Stomach smooth muscle (tissue), 2 donors: Measurements from ENCODE around the gene CDC14B.

Source experiments
- H3K27ac ChIP-seq: one replicate; pipeline ENCODE4 v1.7.0; 2013; ENCODE audit warnings: mild to moderate bottlenecking, low read length, inconsistent platforms
- H3K27me3 ChIP-seq, 2 donors: one replicate each; pipeline ENCODE4 v1.7.0; 2013; ENCODE audit warnings: low read length in 2 of 2; ENCODE audit not compliant: insufficient read depth in 2 of 2, control insufficient read depth in 1 of 2
- H3K36me3 ChIP-seq, 2 donors: one replicate each; pipeline ENCODE4 v1.7.0; 2013; ENCODE audit warnings: low read length in 2 of 2; ENCODE audit not compliant: control insufficient read depth in 2 of 2, insufficient read depth in 2 of 2
- H3K4me1 ChIP-seq: one replicate; pipeline ENCODE4 v1.7.0; 2013; ENCODE audit warnings: low read length; ENCODE audit not compliant: control insufficient read depth, insufficient read depth
- H3K4me3 ChIP-seq, 2 donors: one replicate each; pipeline ENCODE4 v1.7.0; 2013; ENCODE audit warnings: low read length in 2 of 2
- H3K9ac ChIP-seq, 2 donors: one replicate each; pipeline ENCODE4 v1.7.0; 2013; ENCODE audit warnings: low read length in 2 of 2, mild to moderate bottlenecking in 1 of 2
- H3K9me3 ChIP-seq, 2 donors: one replicate each; pipeline ENCODE4 v1.7.0; 2013; ENCODE audit warnings: low read length in 2 of 2; ENCODE audit not compliant: control insufficient read depth in 2 of 2
- donor health status: healthy.
- donor health status: Pancreatic carcinoma.

The CDC14B gene

DNA sequence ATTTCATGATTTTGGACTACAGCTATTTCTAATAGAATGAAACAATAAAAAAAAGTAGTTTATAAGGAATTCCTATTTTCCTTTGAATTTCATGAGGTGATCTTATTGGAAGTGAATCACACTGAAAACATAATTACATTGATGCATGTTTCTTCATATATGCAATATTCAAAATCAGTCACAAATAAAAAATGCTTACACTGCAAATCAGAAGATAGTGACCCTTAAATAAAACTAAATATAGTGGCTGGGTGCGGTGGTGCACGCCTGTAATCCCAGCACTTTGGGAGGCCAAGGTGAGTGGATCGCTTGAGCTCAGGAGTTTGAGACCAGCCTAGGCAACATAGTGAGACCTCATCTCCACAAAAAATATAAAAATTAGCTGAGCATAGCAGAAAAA lies 79.5 kb downstream of the CDC14B start:
- Histone ChIP-seq H3K36me3 (peaks cover 3 to 9% of the 10 kb centered on the region in 2 donors), H3K4me3 (no peak overlapping the region)

DNA sequence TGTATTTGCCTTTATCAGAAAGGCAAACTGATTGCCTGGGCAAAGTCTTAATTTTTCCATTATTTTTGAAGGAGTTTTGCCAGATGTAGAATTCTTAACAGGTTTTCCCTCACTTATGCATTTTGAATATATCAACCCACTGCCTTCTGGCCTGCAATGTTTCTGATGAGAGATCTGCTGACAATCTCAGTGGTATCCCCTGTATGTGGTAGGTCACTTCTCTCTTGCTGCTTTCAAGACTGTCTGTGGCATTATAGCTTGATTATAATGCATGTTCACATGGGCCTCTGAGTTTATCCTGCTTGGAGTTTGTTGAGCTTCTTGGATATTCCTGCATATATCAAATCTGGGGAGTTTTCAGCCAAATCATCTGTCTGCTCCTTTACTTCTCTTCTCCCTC lies 87.5 kb downstream of the CDC14B start:
- Histone ChIP-seq H3K4me1 (no peaks in the 10 kb centered on the region), H3K9me3 (no peaks in the 10 kb centered on the region), H3K36me3 (peaks cover 0 to 2% of the 10 kb centered on the region in 2 donors), H3K27me3 (no peaks in the 10 kb centered on the region), H3K27ac (no peak overlapping the region), H3K9ac (no peak overlapping the region), H3K4me3 (no peak overlapping the region)

More for the DNA sequence above, 79.5 kb downstream of the CDC14B start:
- Histone ChIP-seq H3K27ac (no peak overlapping the region), H3K4me1 (no peaks in the 10 kb centered on the region), H3K9me3 (no peaks in the 10 kb centered on the region), H3K27me3 (no peaks in the 10 kb centered on the region), H3K9ac (no peak overlapping the region)

DNA sequence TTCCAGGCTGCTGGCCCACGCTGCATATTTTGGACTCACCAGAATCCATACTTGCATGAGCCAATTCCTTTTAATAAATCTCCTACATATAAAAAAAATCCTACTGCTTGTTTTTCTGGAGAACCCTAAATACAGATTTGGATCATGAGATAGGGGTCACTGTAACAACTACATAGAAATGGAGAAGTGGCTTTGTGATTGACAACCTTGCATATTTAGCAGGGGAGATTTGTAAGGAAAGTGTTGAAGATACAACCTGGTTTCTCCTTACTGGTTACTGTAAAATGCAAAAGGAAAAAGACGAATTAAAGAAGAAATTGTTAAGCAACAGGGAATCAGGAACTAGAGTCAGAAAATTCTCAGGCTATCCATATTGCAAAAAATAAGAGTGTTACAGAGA lies 94.9 kb downstream of the CDC14B start:
- no peaks in the 10 kb centered on the region for H3K4me1 ChIP-seq
- H3K27me3 ChIP-seq: no peaks in the 10 kb centered on the region
- H3K9me3 ChIP-seq: no peaks in the 10 kb centered on the region
- no peak overlapping the region for H3K9ac ChIP-seq
- H3K27ac ChIP-seq: no peak overlapping the region
- H3K4me3 ChIP-seq: no peak overlapping the region
- peaks cover 6 to 11% of the 10 kb centered on the region in 2 donors for H3K36me3 ChIP-seq

DNA sequence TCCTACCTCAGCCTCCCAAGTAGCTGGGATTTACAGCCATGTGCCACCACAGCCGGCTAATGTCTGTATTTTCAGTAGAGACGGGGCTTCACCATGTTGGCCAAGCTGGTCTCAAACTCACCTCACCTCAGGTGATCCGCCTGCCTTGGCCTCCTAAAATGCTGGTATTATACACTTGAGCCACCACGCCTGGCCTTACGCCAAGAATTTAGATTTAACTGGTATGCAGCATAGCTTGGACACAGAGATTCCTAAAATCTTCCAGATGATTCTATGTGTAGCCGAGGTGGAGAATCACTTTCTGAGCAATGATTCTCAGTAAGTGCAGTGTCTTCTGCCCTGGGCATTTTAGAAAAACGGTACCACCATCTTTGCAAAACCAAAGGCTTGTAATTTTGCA lies 95.6 kb downstream of the CDC14B start:
- Histone ChIP-seq H3K9me3 (no peaks in the 10 kb centered on the region), H3K4me3 (no peak overlapping the region), H3K36me3 (peaks cover 6 to 11% of the 10 kb centered on the region in 2 donors), H3K9ac (no peak overlapping the region), H3K4me1 (no peaks in the 10 kb centered on the region), H3K27me3 (no peaks in the 10 kb centered on the region), H3K27ac (no peak overlapping the region)

DNA sequence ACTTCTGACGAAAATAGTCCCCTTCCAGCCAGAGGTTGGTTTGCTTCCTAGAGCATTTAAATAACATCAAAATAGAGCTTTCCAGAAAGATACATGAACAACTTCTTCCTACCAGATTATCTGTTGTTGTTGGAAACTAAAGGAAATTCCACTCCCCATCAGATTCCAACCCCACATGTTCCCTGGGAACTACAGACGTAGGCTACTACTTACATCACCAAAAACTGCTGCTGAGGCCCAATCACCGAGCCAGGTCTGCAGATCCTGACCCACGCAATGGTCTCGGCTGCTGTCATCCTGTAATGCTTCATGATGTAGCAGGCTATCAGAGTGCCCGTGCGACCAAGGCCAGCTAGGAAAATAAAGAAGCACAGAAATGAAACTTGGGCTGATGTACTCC lies 96.3 kb downstream of the CDC14B start:
- Histone ChIP-seq H3K4me1 (no peaks in the 10 kb centered on the region), H3K9me3 (no peaks in the 10 kb centered on the region), H3K36me3 (peaks cover 6 to 11% of the 10 kb centered on the region in 2 donors), H3K27me3 (no peaks in the 10 kb centered on the region), H3K27ac (no peak overlapping the region), H3K9ac (no peak overlapping the region), H3K4me3 (no peak overlapping the region)

DNA sequence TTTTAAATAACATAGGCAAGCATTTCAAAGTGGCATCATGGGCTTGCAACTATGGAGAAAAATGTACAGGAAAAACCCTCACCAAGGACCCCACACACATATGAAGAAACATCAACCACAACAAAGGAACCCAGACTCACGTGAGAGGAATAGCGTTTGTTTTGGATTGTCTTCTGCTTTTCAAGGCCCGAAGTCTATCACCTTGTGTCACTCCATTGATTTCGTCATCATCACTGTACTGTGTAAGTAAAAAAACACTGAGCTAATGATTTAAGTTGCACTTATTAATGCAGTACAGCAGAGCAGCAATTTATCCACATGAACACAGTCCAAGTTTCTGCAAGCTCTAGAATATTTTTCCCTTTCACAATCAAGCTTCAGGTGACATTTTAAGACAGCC lies 97.3 kb downstream of the CDC14B start:
- Histone ChIP-seq H3K36me3 (peaks cover 6 to 11% of the 10 kb centered on the region in 2 donors), H3K9me3 (no peaks in the 10 kb centered on the region), H3K4me3 (no peak overlapping the region), H3K27ac (no peak overlapping the region), H3K9ac (no peak overlapping the region), H3K27me3 (no peaks in the 10 kb centered on the region), H3K4me1 (no peaks in the 10 kb centered on the region)

DNA sequence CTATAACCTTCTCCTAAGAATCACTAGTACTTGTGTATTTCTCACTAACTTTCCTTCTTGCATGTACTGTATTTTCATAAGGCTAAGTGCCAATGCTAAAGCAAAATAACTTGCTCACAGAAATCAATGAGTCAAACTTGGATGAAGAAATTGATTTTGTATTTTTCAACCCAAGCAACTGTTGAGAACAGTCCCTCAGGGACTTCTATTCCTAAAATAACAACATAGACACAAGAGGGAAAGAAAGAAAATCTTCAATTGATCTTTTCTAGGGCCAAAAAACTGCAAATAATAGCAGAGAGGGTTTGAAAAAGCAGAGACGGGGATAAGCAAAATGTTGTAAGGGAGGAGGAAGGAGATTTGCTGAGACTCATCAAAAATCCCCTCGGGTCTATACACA lies 99.9 kb downstream of the CDC14B start:
- H3K36me3 ChIP-seq: peaks cover 6 to 12% of the 10 kb centered on the region in 2 donors
- no peaks in the 10 kb centered on the region for H3K9me3 ChIP-seq
- H3K27ac ChIP-seq: no peak overlapping the region
- H3K9ac ChIP-seq: no peak overlapping the region
- H3K27me3 ChIP-seq: no peaks in the 10 kb centered on the region
- no peak overlapping the region for H3K4me3 ChIP-seq
- H3K4me1 ChIP-seq: no peaks in the 10 kb centered on the region

DNA sequence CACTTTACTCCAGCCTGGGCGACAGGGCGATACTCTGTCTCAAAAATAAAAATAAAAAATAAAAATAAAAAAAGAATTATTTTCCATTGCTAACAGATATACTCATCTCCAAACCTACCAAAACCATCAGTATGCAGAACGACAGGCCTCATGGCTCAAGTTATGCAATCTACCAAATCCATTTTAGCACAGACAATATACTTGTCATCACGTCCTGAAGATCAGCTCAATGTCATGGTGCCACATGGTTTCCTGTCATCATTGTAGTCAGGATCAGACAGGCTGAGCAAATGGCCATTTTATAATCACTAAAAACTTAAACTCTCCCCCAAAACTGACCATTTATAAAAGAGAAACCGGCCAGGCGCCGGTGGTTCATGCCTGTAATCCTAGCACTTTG lies 100.5 kb downstream of the CDC14B start:
- no peaks in the 10 kb centered on the region for H3K4me1 ChIP-seq
- no peak overlapping the region for H3K4me3 ChIP-seq
- no peak overlapping the region for H3K27ac ChIP-seq
- no peaks in the 10 kb centered on the region for H3K9me3 ChIP-seq
- H3K27me3 ChIP-seq: no peaks in the 10 kb centered on the region
- no peak overlapping the region for H3K9ac ChIP-seq
- H3K36me3 ChIP-seq: peaks cover 6 to 15% of the 10 kb centered on the region in 2 donors

DNA sequence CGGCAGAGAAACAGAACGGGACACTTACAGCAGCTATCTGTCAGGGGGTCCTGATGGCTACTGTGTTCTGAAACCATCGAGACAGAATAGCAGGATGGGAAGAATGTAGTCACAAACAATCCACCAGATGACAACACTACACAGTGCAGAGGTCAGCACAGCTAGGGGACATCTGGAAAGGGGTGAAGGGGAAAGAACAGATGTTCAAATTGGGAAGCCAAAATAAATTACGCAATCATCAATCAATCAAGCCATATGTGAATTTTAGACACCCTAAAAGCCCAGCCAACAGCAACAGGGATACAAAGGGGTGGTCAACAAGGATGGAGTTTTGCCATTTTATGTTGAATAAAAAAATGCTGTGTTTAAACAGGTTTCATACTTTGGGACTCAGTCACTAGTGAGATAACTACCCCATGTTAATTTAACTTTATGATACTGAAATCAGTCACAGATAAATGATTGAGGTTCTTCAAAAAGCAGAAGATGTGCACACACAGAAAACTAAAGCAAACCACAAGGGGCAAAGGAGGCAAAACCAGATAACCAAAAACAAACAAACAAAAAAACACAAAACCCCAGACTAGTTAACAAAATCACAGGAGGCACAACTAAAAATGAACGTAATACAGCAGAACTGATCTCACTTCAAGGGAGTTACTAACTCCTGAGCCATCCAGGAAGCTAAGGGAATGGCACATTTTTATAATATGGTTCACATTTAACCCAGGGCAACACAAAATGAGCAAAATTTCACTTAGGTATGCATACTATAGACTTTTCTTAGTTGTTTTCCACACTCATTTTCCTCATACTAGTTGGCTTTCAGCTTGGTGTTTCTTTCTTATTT lies 103.8 kb downstream of the CDC14B start:
- H3K27me3 ChIP-seq: no peaks in the 10 kb centered on the region
- H3K9ac ChIP-seq: no peak overlapping the region
- peaks cover 2 to 11% of the 10 kb centered on the region in 2 donors for H3K36me3 ChIP-seq
- H3K4me3 ChIP-seq: no peak overlapping the region
- no peak overlapping the region for H3K27ac ChIP-seq
- no peaks in the 10 kb centered on the region for H3K9me3 ChIP-seq
- H3K4me1 ChIP-seq: no peaks in the 10 kb centered on the region

DNA sequence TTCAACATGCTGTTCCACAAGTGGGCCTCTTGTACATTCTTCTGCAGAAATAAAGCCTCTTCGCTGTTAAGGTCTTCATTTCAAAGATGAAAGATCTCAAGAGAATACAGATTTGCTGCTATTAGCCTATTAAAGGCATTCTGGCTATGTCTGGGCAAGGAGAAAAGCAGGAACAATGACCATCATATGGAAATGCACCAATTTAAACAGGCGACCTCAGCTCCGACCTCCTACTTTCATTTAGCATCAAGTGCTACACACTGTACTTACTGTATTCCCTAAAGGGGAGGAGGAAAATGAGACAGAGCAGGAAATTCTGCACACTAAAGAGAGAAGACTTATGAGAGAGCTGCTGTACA lies 104.9 kb downstream of the CDC14B start:
- Histone ChIP-seq H3K9me3 (no peaks in the 10 kb centered on the region), H3K9ac (no peak overlapping the region), H3K4me1 (no peaks in the 10 kb centered on the region), H3K27ac (peak overlapping the region; percentile 18), H3K4me3 (no peak overlapping the region), H3K27me3 (no peaks in the 10 kb centered on the region), H3K36me3 (peaks cover 2 to 11% of the 10 kb centered on the region in 2 donors)

DNA sequence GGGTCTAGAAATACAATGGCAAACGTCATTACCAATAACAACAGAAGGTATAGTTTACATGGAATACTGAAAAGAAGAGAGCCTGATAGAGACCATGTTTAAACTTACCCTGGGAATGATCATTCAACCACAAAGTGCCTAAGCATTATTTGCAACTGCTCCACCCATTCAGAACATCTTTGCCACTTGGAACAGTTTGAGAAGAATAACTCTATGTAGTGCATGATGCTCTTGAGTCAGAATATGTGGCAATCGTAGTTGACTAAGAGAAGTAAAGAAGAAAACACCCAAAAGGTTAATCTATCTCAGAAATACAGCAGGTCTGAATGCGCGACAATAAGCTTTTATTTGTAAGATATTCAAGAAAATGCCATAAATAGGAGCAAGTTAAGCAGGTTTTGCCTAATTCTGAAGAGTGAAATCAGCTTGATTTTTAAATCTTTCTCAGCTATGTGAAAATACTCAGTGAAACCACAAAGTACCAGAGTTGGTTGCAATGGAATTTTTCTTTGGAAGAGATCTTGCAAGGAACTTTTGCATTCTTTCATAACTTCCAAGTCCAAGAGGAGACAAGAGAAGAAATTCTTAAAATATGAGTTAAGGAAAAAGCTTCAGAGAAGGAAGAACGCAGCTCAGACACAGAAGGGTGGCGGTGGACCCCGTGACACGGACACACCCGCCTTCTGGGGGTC lies 105.4 kb downstream of the CDC14B start:
- H3K9me3 ChIP-seq: no peaks in the 10 kb centered on the region
- H3K36me3 ChIP-seq: peaks cover 2 to 11% of the 10 kb centered on the region in 2 donors
- H3K9ac ChIP-seq: no peak overlapping the region
- H3K27ac ChIP-seq: peak overlapping the region; percentile 18
- no peak overlapping the region for H3K4me3 ChIP-seq
- no peaks in the 10 kb centered on the region for H3K4me1 ChIP-seq
- H3K27me3 ChIP-seq: no peaks in the 10 kb centered on the region
